Inferior parietal cortex (tissue), 1 donor: ENCODE data around the gene PALM2AKAP2.

Experiments used
- DNase-seq: peaks from one replicate; pipeline ENCODE4 v3.0.0-alpha.2; 2016; ENCODE audit errors: extremely low spot score

Gene PALM2AKAP2

DNA sequence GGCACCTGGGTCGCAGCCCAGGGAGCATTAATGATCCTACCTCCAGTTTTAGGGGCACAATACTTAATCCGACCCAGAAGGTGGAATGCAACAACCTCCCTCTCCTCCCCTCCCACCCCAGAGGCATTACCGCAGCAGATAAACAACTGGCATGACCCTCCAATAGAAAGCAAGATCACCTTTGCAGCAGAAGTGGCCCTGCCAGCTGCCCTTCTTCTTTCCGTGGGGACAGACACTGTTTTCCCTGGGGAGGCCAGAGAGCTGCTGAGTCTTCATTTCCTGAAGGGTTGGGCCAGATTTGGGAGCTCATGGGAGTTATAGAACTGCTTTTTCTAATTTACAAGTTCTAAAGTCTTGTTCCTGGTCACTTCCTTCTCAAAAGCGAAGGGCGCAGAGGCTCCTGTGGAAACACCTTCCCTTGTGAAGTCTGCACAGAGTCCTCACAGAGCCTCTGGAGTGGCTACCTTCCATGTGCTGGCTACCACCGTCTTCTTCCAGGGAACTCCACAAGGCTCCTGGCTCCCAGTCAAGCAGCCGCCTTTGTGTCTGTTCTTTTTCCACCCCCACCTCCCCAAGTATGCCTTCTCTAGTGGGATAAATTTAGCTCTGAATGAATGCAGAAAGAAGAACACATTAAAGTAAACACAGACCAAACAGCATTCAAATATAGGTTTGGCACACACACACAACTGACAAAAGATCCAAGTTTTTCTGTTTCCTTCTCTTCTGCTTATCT, 8.0 kb upstream of the PALM2AKAP2 start:
- DNase-seq = no peak

DNA sequence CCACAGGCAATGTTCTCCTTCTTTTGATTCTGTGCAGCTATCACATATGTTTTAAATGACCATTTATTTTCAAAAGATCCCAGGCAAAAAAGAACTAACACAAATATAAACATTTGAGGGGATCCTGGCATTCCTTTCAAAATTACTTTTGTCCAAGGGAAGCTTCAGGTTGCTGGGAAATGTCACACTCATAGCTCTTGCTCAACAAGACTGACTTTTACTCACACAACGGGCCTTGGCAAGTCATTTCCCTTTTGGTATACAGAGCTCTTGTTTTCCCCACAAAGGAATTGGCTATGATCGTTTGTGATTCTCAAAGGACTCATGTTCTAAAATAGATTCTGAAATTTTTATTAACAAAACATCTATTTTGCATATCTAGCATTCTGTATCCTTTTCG, 4.5 kb upstream of the PALM2AKAP2 start:
- no peak for DNase-seq

DNA sequence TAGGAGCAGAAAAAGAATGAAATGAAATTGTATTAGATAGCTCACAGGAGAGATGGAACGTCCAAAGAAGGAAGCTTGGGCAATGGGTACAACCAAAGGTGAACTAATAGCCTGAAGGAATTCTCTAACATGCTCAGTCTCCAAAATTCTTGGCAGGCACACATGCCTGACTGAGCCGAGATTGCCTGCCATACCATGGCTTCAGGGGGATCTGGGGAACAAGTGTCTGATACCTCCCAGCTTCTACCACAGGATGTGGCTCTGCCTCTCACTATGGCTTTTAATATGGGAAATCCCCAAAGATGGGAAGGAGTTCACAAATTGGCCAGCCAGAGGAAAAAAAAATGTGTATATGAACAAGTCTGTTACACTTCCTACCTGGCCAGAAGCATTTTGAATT, 3.6 kb upstream of the PALM2AKAP2 start:
- no peak for DNase-seq

DNA sequence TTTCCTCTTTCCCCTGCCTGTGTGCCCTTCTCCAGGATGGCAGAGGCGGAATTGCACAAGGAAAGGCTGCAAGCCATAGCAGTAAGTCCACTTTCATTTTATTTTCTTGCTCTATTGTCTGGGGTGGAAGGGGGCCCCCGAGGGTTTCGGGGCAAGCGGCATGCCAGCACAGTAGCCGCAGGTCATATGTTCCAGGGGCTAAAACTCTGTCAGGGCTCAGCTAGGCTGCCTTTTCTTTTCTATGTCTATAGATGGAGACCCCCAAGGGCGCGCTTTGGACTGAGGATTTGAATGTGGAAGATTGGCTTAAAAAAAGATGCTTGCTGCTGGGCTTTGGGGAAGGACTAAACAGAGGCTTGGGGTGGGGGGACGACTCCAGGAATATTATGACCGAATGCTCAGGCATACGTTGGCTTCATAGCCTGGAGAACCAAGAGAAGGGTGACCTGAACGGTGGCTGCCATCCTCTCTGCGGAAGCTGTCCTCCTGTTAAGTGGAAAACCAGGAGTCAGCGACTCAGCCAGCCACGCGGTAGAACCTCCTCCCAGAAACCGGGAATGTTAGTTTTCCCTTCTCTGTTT, 545 bp downstream of the PALM2AKAP2 start:
- DNase-seq = no peak

DNA sequence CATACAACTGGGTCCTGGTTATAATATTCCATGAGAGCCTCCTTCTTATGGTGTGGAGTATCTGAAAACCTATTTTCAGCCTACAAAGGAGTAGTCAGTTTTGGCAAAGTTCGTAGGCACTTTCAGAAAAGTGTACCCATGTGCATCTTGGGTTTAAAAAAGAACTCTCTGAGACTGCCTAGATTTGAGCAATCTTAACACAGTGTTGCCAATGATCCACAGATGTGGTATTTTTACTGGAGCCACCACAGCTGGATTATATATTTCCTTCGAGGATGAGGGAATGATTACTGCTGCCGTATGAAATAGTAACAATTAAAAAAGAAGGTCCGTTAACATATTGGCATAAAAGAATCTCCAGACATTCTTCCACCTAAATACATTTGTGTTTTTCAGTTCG, 1.1 kb downstream of the PALM2AKAP2 start:
- DNase-seq = no peak

DNA sequence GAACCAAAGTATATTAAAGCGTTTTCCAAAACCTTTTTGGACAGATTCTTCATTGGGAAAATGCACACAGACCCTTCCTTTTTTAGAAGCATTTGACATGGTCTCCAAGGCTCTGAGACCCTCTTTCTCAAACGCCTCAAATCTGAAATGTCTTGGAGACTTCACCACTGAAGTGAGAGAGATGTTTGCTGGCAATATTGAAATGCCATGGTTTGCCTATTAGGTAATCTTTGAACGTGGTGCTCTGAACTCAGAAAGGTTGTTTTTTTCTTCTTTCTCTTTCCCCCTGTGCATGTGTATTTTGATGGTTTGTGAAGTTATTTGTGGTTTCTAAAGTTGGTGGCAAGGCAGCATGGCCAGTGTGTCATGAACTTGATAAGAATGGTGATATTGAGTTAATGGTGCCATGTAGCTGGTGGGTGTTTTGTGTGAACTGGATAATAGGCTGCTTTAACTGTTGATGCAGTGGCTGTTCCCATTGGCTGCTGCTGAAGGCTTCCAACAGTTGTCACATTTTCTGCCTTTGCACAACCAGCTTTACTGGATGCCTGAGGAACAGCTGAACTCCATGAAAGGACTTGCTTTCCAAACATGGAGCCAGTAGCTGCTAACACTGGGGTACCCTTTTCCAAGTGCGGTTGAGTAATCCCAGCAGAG, 1.7 kb downstream of the PALM2AKAP2 start:
- no peak for DNase-seq

DNA sequence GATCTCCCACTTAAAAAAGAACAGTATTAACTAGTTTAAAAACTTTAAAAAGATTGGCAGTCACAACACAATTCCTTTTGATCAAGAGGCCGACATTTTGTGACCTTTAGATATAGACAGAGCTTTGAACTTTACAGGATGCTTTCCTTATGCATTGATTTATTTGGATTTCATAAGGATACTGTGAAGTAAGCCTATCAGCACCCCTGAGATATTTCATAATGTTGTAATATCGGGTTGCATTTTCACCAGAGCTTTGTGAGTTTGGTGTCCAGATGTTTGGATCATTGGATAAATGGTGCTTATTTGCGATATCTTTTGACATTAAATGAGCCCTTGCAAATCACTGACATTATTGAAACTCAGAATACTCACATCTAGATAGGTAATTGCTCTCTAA, 7.7 kb downstream of the PALM2AKAP2 start:
- DNase-seq = no peak

DNA sequence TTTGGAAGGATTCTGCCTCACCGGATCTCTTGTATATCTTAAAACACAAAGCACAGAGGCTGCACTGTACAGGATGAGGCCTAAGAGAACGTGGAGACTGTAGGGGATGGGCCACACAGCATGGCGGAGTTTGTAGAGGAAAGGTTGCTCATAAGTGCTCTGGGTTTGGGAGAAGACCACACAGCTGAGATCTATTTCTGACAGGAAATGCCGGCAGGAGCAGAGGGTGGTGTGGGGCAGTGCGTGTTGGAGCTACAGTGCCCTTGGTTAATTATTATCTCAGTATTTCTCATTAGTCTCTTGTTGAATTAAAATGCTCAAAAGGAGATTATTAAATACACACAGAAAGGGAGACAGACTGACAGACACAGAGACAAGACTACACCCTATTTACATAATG, 9.6 kb downstream of the PALM2AKAP2 start:
- no peak for DNase-seq

DNA sequence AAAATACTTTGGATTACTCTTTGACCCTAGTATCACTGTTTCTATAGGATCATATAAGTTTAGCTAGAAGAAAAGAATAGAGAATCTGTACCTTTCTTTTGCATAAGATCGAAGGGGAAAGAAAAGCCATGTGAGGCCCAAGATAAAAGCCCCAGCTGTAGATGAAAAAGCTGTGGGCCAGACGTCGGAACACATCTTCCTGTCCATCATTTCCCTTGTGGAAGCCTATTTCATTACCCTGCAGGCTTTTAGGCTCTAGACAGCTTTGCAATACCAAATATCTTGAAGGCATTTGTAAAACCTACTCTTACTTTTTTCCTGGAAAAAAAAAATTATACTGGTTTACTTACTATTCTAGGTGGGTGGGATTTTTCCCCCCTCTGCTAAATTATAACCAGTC, 10.0 kb downstream of the PALM2AKAP2 start:
- no peak for DNase-seq

DNA sequence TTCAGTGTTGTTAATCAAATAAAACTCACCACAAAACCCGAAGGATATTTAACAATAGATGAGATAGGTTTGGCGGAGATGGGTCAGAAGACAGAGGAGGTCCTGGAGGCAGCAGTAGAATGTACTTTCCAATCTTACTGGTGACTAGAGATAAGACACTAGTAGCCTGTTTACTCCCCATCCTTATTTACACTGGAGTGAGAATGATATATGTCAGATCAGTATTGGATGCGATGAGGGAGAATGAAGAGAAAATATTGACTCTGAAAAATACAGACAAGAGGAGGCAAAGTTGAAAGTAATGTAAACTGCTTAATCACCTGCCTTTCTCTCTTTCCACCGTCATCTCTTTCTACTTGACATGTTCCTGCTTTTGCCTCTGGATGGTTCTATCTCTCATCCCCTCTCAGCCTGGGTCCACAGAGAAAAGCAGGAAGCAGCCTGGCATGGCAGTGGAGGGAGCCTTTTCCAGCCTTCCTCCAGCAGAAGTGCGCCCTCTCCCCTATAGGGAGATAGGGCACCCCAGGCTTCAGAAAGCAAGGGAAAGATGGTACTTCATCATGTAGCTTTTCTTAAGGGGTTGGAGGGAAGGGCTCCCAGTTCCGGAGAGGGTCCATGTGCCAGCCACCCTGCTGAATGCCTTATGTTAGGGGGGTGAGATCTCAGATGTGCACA, 11.1 kb downstream of the PALM2AKAP2 start:
- no peak for DNase-seq

DNA sequence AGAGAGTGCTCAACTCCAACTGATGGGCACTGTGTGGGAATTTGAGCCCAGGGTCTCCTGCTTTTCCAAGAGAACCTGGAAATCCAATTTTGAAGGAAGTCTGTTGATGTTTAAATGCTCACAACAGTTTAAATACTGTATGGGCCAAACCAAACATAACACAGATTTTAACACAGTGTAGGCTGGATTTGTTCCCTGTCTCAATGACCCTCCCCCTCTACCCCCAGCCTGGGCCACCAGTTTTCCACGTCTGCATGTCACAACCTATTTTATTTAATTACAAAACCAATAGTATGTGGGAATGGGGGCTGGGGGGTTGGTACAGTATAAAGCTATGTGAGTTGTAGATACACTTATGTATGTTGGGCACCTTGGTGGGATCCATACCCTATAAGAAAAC, 11.7 kb downstream of the PALM2AKAP2 start:
- no peak for DNase-seq

DNA sequence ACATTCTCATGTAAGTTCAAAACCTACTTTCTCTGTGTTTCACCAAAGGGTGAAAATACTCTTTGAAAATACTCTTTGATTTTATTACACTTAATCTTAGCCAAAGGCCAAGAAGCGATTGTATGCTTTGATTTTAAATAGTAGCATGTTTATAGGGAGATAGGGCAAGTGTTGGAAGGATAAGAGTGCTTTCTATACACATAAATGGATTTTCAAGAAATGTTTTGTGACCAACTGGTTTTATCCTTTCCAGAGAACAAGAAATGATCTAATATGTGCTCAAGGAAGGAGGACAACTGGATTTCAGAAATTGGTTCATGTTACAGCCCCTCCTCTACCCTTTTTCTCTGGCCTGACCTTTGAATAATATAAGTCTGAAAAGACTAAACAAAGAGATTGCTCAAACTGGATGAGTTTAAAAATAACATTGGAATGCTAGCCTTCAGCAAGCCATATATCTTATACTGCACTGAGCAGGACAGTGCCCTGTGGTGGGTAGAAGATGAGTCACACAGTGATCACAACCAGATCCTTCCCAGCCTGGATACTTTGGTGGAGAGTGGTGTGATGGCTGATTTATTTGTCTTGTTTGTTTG, 13.1 kb downstream of the PALM2AKAP2 start:
- no peak for DNase-seq

DNA sequence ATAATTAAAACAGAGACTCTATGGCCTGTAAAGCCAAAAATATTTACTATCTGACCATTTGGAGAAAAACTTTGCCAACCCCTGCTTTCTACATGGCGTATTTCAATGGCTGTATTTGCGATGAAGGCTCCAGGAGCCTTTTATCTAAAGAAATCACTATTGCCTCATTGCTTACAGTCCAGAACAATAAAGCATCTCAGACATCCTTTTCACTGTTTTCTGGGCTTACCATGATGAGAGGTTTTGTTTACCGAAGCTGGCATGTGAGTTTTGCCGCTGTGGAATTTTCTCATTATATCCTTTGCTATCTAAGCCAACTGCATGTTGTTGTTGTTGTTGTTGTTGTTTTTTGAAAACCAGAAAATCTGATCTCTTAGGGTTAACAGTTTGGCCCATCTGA, 13.9 kb downstream of the PALM2AKAP2 start:
- DNase-seq = no peak

DNA sequence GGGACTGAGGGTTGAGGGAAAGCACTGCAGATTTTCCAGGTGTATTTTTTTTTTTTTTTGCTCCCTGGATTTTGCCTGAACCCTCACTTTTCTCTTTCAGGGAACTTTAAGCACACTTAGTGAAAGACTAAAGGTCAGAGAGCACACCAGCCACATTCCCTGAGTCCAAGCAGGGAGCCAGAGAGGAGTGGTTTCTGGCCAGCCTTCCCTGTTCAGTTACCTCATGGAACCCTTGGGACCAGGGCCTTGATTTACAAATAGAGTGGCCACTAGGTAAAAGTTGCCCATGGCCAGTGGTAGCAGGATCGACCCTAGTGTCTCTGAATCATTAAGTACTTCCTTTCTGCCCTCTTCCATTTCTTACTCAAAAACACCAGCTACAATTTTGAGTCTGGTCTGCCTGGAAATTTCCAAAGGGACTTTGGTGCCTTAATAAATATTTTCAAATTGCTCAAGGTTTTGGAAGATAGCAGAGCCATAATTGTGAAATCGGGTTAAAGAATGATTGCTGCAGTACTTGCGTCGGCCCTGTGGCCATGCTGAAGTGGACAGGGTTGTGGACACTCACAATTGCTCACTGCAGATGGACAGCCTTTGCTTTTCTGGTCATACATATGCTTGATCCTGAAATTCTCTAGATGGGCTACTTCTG, 14.5 kb downstream of the PALM2AKAP2 start:
- DNase-seq = no peak

DNA sequence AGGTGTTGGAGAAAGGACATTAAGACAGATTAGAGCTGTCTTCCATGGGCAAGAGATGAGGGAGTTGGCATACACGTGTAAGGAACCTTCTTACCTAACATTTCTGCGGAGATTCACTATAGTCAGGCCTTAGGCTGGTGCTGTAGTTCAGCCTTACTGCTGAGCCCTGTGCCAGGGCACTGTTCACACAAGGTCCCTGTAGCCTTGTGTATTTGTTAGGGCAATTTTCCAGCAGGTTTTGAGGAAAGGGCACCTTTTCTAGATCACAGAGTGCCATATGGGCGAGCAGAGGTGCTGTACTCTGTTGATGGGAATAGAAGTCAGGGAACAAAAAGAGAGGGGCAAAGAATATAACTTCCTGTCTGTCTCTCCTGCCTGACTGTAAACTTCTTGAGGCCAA, 15.6 kb downstream of the PALM2AKAP2 start:
- no peak for DNase-seq

DNA sequence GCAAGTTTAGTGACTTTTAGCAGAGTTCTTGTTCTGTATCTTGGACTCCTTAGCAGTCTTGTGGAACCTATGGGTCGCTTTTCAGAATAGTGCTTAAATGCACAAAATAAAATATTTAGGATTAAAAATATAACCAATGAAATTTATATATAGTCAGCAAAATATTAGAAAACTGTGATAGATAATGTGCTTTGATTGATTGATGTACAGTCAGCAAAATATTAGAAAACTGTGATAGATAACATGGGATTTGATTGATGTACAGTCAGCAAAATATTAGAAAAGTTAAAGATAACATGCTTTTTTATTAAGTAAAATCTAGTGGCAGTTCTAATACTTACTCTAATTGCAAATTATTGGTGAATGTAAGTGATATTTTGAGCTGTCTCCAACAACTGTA, 16.1 kb downstream of the PALM2AKAP2 start:
- no peak for DNase-seq

DNA sequence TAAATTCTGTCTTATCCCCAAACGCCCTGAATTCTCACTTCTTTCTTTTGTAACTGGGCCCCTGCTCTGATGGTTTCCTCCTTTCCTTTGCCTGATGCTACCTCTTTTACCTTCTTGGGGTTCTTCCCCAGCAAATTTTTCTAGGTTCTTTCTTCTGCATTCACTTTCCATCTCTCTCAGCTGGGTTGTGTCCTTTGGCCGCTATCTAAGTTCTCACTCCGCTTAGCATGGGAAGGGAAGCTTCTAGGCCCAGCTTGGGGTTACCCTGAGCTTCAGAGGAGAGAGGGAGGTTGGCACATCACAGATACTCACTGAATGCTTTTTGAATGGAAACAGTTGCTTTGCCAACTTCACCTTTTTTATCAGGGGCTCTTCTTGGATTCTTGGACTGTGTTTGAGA, 17.0 kb downstream of the PALM2AKAP2 start:
- DNase-seq = no peak

DNA sequence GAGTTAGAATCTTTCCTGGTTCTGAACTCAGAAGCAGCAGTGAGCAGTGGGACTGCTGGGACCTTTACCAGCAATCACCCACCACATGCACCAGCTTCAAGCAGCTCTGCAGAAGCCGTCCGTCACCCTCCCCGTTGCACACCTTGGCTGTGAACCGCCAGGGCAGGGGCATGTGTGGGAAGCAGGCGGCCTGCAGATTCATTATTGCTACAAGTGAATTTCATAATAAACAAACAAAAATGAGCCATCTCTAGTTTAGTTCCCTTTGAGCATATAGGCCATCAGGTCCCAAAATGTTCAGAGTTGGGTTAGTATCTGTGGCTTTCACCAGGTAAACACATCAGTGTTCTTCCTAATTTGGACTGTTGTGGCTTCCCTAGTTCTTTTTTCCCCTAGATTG, 17.5 kb downstream of the PALM2AKAP2 start:
- no peak for DNase-seq

DNA sequence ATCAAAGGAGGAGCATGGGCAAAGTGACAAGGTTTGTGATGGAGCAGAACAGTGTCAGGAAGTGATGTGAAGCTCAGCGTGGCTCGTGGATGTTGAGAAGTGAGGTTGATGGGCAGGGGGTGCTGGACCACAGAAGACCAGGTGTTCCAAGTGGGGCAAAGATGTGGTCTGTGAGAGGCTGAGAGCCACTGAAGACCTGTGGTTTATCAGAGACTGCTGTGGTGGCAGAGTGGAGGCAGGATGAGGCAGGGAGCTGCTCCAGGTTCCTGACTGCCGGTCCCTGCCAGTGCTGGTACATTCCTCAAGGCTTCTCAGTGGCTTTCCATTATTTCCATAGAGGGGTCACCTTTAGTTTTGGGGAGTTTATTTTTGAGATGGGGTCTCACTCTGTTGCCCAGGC, 19.1 kb downstream of the PALM2AKAP2 start:
- no peak for DNase-seq

DNA sequence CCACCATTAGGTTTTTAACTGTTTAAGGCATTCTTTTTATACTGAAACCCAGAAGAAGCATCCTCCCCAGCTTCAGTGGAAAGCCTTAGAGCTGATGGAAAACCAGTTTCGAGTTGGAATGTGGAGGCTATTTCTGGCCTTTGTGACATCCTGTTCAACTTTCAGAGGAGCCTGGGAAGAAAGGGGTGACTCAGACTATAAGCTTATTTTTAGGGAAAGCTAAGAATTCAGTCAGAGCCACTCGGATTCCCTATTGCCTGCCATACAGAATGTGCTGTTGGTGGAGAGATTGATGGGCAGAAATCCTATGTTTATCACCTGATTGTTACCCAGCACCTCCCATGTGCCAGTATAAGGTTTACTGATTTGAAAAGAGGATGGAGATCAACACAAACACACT, 19.8 kb downstream of the PALM2AKAP2 start:
- no peak for DNase-seq

DNA sequence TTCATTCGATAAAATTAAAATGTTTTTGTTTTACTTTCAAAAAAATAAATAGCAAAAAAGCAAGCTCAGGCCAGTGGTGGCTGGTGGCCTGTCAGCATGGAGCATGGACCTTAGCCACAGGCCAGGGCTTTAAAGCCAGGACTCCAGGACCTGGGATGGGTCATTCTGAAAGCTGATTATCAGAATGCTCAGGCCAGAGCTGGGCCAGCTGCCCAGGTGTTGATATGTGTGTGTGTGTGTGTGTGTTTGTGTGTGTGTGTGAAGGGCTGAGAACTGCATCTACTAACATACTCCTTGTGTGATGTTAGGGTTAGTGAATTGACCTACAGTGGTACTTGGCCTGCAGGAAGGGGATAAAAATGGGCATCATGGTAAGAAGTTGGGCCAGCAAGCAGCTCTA, 21.5 kb downstream of the PALM2AKAP2 start:
- no peak for DNase-seq

DNA sequence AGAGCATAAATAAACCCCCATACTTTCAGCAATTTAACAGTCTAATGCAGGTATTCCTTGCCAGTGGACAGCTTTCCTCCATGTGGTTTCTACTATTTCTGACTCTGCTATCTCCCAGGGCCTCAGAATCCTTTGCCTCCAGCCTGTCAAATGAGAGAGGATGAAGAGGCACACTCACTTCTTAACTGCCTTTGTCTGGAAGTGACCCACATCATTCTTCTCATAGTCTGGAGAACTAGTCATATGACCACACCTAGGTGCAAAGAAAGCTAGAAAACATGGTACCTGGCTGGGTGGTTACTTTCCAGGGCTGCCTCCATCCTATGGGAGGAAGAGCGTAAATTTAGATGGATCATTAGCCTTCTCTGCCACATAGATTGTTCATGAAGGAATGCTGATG, 22.5 kb downstream of the PALM2AKAP2 start:
- no peak for DNase-seq
